ENCODE data around the gene PDGFA.

The PDGFA gene

DNA sequence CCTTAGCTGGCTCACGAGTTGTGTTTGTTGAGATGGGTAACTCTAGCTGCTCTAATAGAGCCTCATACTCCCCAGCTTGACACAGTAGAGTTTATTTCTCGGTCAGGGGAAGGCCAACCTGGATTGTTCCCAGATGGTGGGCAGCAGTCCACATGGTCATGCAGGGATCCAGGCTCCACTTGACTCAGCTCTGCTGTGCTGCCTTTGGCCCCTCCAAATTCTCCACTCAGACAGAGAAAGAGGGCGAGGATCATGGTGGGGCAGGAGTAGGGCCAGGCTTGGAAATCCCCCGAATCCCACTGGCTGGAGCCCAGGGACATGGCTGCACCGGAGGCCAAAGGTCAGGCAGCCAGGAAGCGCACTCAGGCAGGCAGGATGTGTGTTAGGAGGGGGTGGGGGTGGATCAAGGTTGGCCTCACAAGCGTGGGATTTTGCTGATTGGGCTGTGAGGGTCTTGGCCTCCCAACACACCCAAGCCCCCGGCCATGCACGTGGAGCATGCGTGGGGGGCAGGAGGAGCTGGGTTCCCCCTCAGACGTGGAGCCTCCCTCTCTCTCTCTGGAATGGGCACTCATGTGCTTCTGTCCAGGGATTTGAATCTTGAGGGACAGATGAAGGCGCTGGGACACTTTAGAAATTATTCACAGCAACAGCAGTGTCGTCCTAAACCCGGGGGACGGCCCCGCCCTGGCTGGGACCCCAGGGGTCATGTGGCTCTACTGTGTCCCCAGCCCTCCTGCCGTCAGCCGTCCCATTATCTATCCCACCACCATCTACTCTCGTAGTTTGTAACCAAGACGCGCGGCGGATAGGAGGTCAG is 44.8 kb downstream of the PDGFA start:
- no peak for DNase-seq (ENCODE audit: low read depth, low spot score)

DNA sequence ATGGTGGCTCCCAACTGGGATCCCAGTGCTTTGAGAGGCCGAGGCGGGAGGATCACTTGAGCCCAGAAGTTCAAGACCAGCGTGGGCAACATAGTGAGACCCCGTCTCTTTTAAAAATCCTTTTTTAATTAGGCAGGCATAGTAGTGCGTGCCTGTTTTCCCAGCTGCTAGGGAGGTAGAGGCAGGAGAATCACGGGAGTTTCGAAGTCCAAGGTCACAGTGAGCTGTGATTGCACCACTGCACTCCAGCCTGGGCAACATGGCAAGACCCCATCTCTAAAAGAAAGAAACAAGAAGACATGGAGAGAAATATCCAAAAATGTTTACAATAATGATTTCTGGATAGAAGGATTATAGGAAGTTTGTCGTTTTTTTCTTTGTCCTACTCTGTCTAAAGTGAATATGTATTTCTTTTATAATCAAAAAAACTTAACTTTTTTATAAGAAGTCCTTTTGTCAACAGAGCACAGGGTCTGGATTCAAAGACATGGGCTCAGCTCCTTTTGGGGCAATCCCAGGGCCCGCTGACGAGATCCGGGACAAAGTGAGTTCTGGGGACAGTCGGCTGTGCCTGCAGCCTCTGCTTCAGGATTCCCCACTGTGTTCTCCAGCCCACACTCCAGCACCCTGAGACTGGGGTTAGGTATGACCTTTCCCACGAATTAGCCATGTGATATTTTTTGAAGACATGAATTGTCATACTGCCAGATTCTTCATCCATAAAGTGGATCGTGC is 45.6 kb downstream of the PDGFA start:
- no peak for DNase-seq (ENCODE audit: low read depth, low spot score)

DNA sequence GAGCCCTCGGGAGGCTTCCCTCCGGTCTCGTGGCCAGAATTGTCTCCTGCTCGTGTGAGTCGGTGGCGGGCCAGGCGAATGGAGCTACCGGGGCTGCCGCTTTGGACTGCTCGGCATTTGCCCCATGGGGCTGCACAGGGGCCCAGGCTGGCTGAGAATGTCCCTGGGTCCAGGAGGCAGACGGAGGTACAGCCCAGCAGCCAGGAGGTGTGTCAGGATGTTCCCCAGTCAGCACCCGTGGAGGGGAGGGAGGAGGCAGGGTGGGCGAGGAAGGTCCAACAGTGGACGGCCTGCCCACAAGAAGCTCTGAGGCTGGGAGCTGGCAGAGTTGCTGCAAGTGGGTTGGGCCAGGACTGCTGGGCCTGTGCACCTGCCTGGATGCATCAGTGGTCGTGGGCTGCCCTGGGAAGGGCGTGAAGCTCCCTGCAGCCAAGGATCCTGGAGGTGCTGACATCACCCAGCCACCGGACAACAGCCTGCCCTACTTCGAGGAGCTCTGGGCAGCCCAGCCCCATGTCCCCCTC is 46.4 kb downstream of the PDGFA start:
- DNase-seq (ENCODE audit: low read depth, low spot score) = no peak

DNA sequence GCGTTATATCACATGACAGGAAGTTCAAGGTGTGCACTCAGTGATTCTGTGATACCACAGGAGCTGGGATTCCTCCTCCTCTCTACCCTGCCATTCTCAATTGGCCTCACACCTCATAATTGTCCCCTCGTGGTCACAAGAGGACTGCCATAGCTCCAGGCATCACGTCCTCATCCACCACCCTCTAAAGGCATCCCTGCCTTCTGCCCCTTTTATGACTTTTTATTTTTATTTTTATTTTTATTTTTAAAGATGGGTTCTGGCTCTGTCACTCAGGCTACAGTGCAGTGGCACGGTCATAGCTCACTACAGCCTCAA is 47.0 kb downstream of the PDGFA start:
- no peak for DNase-seq (ENCODE audit: low read depth, low spot score)

DNA sequence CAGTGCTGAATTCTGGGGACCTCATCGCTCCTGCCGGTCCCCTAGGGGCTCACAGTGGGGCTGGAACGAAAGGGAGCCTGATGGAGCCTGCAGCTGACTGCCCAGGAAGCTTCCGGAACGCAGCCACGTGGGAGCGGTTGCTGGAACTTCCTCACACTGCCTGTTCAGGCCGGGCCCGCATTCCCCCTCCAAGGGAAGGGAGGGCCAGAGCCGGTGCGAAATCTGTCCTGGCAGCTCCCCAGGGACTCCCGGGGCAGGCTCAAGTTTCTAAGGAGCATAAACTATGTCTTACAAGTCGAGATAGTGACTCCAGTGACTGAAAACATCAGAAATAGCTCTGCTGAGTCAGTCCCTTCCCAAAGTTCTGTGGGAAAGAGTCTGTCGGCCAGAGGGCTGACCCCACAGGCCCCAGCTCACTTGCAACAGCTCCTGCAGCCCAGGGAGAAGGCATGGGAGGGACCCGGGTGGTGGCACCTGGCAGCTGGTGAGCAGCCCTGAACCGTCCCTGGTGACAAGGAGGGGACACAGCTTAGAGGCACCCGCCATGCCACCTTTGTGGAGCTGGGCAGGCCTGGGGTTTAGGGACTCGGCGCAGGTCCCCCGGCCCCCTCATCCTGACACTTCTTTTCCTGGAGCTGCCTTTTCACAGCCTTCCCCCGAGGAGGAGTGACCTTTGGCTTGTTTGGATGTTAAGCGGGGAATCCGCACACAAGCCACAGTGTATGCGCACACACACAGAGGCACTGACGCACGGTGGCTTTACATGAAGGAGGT is 47.6 kb downstream of the PDGFA start:
- no peak for DNase-seq (ENCODE audit: low read depth, low spot score)

DNA sequence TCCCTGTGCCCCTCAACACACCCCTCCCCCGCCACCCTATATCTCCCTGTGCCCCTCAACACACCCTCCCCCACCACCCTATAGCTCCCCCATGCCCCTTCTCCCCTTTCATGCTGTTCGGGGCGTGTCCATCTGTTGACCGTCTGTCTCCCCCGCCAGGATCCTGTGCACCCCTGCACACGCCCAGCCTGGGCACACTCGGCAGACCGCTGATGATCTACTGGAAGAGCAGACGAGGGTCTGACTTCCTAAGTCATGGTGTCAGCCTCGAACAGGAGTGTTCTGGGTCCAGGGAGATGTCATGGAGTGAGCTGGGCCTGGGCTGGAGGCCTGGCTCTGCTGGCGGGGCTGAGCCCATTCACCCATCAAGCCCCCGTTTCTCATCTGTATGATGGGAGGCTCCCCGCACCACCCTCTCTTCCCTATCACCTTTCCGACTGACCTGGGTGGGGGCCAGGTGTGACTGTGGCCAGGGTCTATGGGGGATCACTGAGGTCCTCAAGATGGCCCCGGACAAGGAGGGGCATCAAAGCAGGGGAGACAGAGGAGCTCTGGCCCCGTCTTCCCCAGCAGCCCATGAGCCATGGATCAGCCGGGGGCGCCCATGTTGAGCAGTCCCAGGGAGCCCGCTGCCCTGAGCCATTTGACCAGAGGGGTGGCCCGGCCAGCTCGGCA is 48.3 kb downstream of the PDGFA start:
- DNase-seq (ENCODE audit: low read depth, low spot score) = no peak

DNA sequence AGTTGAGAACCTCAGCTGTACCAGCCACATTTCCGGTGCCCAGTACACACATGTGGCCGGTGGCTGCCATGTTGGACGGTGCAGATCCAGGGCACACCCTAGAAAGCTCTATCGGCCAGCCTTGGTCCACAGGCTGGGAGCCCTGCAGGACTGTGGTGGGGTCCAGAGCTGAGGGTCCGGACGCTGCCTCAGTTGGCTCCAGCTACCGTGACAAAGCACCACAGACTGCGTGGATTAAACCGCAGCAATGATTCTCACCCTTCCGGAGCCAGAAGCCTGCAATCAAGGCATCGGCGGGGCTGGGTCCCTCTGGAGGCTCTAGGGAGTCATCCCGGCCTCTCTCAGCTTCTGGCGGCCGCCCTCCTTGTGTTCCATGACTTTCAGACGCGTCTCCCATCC is 50.1 kb downstream of the PDGFA start:
- DNase-seq (ENCODE audit: low read depth, low spot score) = no peak

DNA sequence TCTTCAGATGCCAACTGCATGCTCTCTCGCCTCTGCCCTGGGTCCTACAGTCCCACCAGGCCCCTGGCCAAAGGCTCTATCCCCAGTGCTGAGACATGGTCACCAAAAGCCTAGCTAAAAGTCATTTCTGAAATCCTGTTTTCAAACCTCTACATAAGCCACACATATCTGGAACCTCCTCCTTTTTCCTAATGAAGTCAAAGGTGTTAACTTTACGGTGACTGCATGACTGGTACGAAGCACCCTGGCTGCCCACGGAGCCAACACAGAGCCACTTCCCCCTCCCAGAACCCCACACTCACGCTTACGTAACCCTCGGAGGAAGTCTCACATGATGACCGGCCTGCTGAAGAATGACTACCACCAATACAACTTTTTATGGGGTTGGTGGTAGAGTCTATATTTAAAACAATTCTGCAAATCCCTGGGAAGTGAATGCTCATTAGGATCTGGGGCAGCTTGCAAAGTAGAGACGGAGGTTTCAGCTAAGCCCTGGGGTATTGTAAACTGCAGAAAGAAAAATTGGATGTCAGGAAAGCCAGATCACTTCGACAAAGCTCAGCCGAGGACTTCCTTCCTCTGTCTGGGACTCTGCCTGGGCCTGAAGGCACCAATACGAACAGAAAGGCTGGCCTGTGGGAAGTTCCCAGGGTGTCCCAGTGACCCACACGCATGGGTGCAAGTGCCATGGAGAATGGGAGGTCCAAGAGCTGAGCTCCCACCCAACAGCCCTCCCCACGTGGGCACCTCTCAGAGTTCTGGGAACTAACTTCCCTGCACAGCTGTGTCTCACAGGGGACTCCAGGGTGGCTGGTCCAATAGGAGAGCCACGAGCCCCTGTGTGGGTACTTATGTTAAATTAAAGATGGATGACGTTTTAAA is 50.7 kb downstream of the PDGFA start:
- DNase-seq (ENCODE audit: low read depth, low spot score) = no peak

DNA sequence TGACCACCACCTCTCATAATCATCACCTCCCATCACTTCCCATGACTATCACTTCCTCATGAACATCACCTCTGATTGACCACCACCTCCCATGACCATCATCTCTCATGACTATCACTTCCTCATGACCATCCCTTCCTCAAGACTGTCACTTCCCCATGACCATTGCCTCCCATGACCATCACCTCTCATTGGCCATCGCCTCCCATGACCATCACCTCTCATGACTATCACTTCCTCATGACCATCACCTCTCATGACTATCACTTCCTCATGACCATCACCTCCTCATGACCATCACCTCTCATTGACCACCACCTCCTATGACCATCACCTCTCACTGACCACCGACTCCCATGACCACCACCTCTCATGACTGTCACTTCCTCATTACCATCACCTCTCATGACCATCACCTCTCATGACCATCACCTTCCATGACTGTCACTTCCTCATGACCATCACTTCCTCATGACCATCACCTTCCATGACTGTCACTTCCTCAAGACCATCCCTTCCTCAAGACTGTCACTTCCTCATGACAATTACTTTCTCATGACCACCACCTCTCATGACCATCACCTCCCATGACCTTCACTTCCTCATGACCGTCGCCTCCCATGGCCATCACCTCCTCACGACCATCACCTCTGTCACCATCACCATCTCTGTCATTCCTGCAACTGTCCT is 51.6 kb downstream of the PDGFA start:
- no peak for DNase-seq (ENCODE audit: low read depth, low spot score)

DNA sequence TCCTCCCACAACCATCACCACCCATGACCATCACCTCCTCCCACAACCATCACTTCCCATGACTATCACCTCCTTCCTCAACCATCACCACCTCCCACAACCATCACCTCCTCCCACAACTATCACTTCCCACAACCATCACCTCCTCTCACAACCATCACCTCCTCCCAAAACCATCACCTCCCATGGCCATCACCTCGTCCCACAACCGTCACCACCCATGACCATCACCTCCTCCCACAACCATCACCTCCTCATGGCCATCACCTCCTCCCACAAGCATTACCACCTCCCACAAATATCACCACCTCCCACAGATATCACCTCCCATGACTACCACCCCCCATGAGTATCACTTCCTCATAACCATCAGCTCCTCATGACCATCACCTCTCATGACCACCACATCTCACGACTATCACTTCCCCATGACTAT is 52.2 kb downstream of the PDGFA start:
- no peak for DNase-seq (ENCODE audit: low read depth, low spot score)

DNA sequence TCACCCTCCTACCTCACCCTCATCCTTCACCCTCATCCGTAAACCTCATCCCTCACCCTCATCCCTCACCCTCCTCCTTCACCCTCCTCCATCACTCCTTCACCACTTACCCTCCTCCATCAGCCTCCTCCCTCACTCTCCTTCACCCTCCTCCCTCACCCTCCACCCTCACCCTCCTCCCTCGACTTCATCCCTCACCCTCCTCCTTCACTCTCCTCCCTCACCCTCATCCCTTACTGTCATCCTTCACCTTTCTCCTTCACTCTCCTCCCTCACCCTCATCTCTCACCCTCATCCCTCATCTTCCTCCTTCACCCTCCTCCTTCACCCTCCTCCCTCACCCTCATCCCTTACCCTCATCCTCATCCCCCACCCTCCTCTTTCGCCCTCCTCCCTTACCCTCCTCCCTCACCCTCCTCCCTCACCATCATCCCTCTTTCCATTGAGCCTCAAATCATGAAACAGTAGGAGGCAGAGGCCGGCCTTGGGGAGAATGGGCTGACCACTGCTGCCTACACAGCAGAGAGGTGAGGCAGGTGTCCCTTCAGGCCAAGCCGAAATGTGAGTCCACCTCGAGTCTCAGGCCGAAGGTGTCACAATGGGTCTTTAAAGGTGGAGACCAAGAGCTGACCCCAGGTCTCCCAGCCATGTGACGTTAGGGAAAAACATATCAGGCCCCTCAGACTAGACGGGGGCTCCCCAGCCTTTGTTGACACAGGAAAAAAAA is 53.0 kb downstream of the PDGFA start:
- no peak for DNase-seq (ENCODE audit: low read depth, low spot score)

DNA sequence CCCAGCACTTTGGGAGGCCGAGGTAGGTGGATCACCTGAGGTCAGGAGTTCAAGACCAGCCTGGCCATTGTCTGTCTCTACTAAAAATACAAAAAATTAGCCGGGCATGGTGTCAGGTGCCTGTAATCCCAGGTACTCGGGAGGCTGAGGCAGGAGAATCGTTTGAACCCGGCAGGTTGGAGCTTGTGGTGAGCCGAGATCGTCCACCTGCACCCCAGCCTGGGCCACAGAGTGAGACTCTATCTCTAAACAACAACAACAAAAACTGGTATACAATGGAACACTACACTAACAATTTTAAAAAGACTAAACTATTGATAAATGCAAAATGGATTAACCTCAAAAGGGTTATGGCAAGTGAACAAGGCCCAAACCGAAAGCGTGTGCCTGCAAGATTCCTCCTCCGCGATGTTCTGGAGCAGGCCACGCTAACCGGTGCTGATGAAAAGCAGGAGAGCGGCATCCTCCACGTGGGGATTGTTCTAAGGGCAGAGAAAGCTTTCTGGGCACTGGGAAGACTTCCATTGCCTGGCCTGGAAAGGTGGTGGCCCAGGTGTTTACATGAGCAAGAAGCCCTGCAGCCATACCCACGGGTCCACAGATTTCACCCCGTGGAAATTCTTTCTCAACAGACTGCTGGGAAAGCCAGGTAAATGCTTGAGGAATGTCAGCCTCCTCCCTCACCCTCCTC is 53.8 kb downstream of the PDGFA start:
- no peak for DNase-seq (ENCODE audit: low read depth, low spot score)

DNA sequence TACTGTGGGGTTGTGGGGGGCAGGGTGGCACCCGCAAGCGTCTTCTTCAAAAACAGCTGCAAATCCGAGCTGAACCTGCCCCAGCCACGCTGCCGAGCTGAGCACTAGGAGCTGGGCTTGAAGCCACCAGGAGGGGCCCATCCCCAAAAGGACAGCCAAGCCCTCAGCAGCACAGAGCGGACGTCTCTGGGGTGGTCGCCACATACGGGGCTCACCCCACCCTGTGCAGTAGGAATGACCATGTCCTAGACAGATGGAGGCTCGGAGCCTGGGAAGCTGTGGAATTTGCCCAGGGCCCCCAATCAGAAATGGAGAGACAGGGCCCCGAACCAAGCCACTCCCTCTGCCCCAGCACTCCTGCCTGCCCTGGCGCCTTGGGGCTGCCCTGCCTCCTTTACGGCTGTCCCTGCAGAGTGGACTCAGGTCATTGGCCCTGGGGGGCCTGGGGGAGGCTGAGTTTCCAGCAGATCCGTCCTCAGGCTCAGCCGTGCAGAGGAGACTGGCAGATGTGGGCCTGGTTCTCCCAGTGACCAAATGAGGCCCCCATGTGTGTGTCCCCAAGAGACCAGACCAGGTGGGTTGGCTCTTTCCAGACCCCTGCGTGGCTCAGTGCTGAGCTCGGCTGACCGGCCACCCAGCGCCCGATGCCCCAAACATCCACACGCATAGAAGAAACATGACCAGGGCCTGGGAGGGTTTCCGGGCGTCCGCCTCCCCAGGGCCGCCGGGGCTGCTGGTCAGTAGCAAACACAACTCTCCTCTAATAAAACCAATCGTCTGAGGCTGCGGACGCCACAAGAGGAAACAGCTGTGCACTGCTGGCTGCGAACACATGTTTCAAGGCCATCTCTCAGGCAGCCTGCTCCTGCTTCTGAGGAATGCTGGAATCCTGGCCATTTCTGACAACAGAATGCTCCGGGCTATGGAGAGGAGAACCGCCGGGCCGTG is 54.9 kb downstream of the PDGFA start:
- DNase-seq (ENCODE audit: low read depth, low spot score) = no peak

DNA sequence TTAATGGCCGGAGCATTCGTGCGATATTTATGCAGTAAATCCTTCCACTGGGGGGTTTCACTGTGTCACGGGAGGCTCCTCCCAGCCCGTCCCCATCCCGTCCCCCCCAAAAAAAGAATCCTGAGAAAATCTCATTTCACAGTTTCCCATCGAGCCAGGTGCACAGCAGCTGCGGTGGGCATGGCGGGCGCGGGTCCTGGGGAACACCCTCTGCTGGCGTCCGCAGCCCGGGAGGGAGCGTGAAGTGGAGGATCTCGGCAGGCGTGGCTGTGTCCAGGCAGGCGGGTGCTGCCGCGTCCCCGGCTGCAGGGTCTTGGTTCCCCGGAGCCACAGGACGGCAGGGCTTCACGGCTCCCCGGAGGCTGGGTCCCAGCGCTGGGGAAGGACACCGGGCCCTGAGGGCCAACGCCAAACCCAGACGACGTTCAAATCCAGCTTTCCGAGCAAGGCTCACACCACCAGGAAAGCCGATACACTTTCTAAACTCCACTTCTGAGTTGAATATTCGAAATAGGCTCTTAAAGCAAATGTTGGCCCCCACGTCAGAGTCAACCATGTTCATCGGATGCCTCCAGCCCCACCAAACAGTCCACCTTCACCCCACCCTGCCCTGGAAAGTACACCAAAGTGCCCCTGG is 55.7 kb downstream of the PDGFA start:
- DNase-seq (ENCODE audit: low read depth, low spot score) = no peak

DNA sequence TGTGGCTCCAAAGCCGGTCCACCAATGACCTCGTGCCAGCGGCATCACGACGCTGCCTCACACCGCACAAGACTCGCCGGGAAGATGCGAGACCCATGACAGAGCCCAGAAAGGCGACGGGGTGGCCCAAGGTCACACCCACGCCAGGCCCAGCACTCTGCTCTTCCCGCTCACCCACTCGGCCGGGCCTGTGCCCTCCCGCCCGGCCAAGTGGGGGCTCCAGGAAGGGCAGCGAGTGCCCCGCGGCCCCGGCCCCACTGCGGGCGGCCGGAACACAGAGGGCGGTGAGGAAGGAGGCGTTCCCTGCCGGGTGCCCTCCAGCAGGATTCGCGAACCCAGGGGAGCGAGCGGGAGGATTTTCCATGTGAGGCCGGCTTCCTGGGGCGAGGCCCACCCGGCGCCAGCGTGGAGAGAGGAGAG is 56.3 kb downstream of the PDGFA start:
- no peak for DNase-seq (ENCODE audit: low read depth, low spot score)

DNA sequence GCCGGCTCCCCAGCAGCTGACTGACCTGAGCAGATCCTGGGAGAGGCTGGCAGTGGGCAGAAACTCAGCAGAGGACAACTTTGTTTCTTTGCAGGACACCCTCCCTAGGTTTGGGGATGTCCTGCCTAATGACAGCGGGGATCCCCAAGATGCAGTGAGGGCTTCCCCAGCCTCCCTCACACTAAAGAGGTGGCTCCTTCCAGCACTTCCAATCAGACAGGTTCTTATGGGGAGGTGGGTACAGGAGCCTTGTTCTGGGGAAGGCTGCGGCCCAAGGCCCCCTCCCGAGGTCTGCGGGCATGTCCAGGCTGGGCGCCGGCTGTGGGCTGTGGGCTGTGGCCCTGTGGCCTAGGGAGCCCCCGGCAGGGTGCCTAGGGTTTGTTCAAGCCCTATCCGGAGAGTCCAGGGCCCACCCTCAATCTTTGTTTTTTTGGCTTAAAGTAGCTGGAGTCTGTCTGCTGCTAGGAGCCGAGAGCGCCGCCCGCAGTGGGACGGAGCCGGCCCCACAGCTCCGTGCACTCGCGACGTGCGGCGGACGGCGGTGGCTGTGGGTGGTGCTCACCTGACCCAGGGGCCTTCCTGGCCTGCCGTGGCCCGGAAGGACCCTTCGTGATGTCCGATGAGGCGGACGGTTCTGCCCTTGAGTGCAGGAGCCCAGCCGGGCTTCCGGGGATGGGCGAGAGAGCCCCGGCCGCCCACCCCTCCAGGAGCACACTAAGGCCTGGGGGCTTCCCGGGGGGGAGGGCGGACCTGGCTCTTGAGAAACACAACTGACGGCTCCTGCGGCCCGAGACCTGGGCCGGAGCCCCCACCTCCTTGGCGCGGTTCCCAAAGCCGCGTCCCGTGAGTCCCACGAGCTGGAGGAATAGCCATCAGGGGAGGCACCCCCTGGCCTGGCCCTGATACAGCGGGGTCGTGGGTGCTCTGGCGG is 57.2 kb downstream of the PDGFA start:
- no peak for DNase-seq (ENCODE audit: low read depth, low spot score)
